Endothelial cell of umbilical vein (primary cell): ENCODE data around the gene ARHGEF26. TPM values are rescaled to one million over a fixed set of nuclear protein-coding genes. Genes with fewer than 3 reads are reported as not detected.

Experiments used
- BruUV-seq: library from RNA; stranded (reverse); fragments of 400-500 nt; replicated peaks from 2 replicates; lab custom pipeline; 2021; lab: Mats Ljungman, UMichigan
- CTCF ChIA-PET: fragments of 300-600, 350-600 bp; sonication (Branson Sonifier 250); formaldehyde crosslinking; loops from one replicate; lab custom pipeline; 2021; ENCODE audit warnings: antibody characterized with exemption, inconsistent platforms; lab: Charles Lee
- POLR2A ChIA-PET: fragments of 300-600, 350-600 bp; sonication (Branson Sonifier 250); formaldehyde crosslinking; loops from one replicate; lab custom pipeline; 2021; ENCODE audit warnings: antibody characterized with exemption, inconsistent platforms; lab: Charles Lee
- DNase-seq: peaks from one replicate; pipeline ENCODE4 v3.0.0-alpha.2; 2011; ENCODE audit warnings: low read depth, low spot score
- FAIRE-seq: peaks from 2 replicates; lab custom pipeline; 2011; peaks lifted over from hg19 to GRCh38; lab: Jason Lieb, UNC
- H2AFZ ChIP-seq: 2 replicates; pipeline ENCODE4 v1.6.0; 2012; ENCODE audit warnings: low read depth, low read length, control low read depth, inconsistent platforms
- H3K27ac ChIP-seq: 2 replicates; pipeline ENCODE4 v1.5.1; 2011; ENCODE audit warnings: low read depth, mild to moderate bottlenecking, control low read depth, low read length, moderate library complexity; ENCODE audit not compliant: insufficient read depth
- H3K27me3 ChIP-seq, 2 experiments: 2 replicates each; pipeline versions ENCODE4 v1.6.0 to v1.6.1; 2011; ENCODE audit warnings: low read length in 2 of 2, mixed read lengths in 1 of 2; ENCODE audit not compliant: control insufficient read depth in 2 of 2, insufficient read depth in 2 of 2
- H3K36me3 ChIP-seq, 2 experiments: 2 replicates in 1 of 2; 3 replicates in 1 of 2; pipeline ENCODE4 v1.5.1; 2011; ENCODE audit warnings: low read length in 2 of 2, mild to moderate bottlenecking in 1 of 2, moderate library complexity in 1 of 2; ENCODE audit not compliant: control insufficient read depth in 2 of 2, insufficient read depth in 2 of 2; ENCODE audit errors: extremely low read depth in 1 of 2
- H3K4me1 ChIP-seq: 3 replicates; pipeline ENCODE4 v1.5.1; 2011; ENCODE audit warnings: mild to moderate bottlenecking, low read length; ENCODE audit not compliant: control insufficient read depth, insufficient read depth; ENCODE audit errors: extremely low read depth
- H3K4me2 ChIP-seq: 2 replicates; pipeline ENCODE4 v1.6.1; 2011; ENCODE audit warnings: low read length, control low read depth, mixed read lengths; ENCODE audit not compliant: insufficient read depth
- H3K4me3 ChIP-seq, 3 experiments: fragments of 200-600 bp in 1 of 3; sonication (generic), shearing (Covaris generic) in 1 of 3; replicated peaks in 1 of 3; 2 replicates each; pipeline ENCODE4 v1.5.1; 2011 to 2016; ENCODE audit warnings: control low read depth in 3 of 3, low read length in 3 of 3, mild to moderate bottlenecking in 2 of 3, inconsistent platforms in 1 of 3, low read depth in 1 of 3, moderate library complexity in 1 of 3; ENCODE audit not compliant: insufficient read depth in 1 of 3
- H3K79me2 ChIP-seq: 2 replicates; pipeline ENCODE4 v1.6.0; 2012; ENCODE audit warnings: low read length, inconsistent platforms; ENCODE audit not compliant: control insufficient read depth, insufficient read depth
- H3K9ac ChIP-seq: replicated peaks from 2 replicates; pipeline ENCODE3; 2011; ENCODE audit warnings: low read length, control low read depth; ENCODE audit not compliant: insufficient read depth; ENCODE audit errors: extremely low read depth
- H3K9me1 ChIP-seq: replicated peaks from 3 replicates; pipeline ENCODE4 v1.6.0; 2011; ENCODE audit warnings: mild to moderate bottlenecking, low read length; ENCODE audit not compliant: control insufficient read depth, insufficient read depth; ENCODE audit errors: extremely low read depth
- H3K9me3 ChIP-seq: replicated peaks from 2 replicates; pipeline ENCODE4 v1.5.1; 2012; ENCODE audit warnings: low read length, inconsistent platforms; ENCODE audit not compliant: control insufficient read depth, insufficient read depth
- H4K20me1 ChIP-seq: replicated peaks from 2 replicates; pipeline ENCODE3; 2011; ENCODE audit warnings: mild to moderate bottlenecking, low read length; ENCODE audit not compliant: control insufficient read depth, insufficient read depth; ENCODE audit errors: extremely low read depth
- CTCF ChIP-seq, 2 donors: IDR thresholded peaks; 1 replicate in 1 of 2; 2 replicates in 1 of 2; pipeline ENCODE4 v1.5.1; 2011; ENCODE audit warnings: low read length in 2 of 2, mild to moderate bottlenecking in 2 of 2, moderate library complexity in 2 of 2, control low read depth in 1 of 2, inconsistent platforms in 1 of 2, low read depth in 1 of 2; ENCODE audit not compliant: insufficient read depth in 1 of 2; ENCODE audit errors: extremely low read depth in 1 of 2
- EZH2 ChIP-seq: IDR thresholded peaks from 2 replicates; pipeline ENCODE4 v1.6.1; 2012; ENCODE audit warnings: borderline replicate concordance, low read depth, mild to moderate bottlenecking, moderate library complexity, low read length, inconsistent platforms; ENCODE audit not compliant: severe bottlenecking
- FOS ChIP-seq: IDR thresholded peaks from 2 replicates; pipeline ENCODE4 v1.6.1; 2011; ENCODE audit warnings: mild to moderate bottlenecking, low read length, moderate library complexity, borderline replicate concordance; ENCODE audit not compliant: insufficient read depth
- GATA2 ChIP-seq: IDR thresholded peaks from 2 replicates; pipeline ENCODE4 v1.7.0; 2011; ENCODE audit warnings: low read depth, mild to moderate bottlenecking, moderate library complexity, mixed read lengths, low read length; ENCODE audit not compliant: insufficient read length, insufficient read depth
- JUN ChIP-seq: IDR thresholded peaks from 2 replicates; pipeline ENCODE4 v1.6.1; 2011; ENCODE audit warnings: borderline replicate concordance, low read depth; ENCODE audit not compliant: insufficient read length, insufficient read depth
- MYC ChIP-seq: IDR thresholded peaks from one replicate; pipeline ENCODE4 v1.6.1; 2011; ENCODE audit warnings: mild to moderate bottlenecking, low read depth, low read length
- POLR2A ChIP-seq: IDR thresholded peaks from 2 replicates; pipeline ENCODE4 v1.6.1; 2012; ENCODE audit warnings: low read depth, mild to moderate bottlenecking, control low read depth, low read length
- POLR2AphosphoS5 ChIP-seq: IDR thresholded peaks from 2 replicates; pipeline ENCODE4 v1.6.1; 2012; ENCODE audit warnings: low read depth, mild to moderate bottlenecking, control low read depth, low read length, moderate library complexity; ENCODE audit not compliant: insufficient read depth
- dilution Hi-C: fragments of 300-500 bp; cut with MboI; formaldehyde crosslinking; loops from one replicate; pipeline ENCODE4 v1.15.0; 2019; ENCODE audit warnings: low sequenced_read_pairs; ENCODE audit not compliant: extremely low pct_ligation_motif_present
- intact Hi-C: fragments of 100-400 bp; cut with micrococcal nuclease; formaldehyde crosslinking; loops from one replicate; pipeline ENCODE4 v1.10.0; 2022
- polyA plus RNA-seq, 4 experiments: library from polyadenylated mRNA; depleted of rRNA in 3 of 4; stranded (reverse) in 3 of 4; unstranded in 1 of 4; fragments of >200 nt; gene quantifications; 2 replicates each; pipeline versions ENCODE4 v1.2.1 to v1.2.3, GENCODE V29; 2011 to 2012; ENCODE audit warnings: missing spikeins in 1 of 4
- total RNA-seq: library from RNA; stranded (reverse); gene quantifications from 2 replicates; pipeline ENCODE4 v1.2.3, GENCODE V29; 2021
- TF ChIP-seq, protein P1 (sequence below): IDR thresholded peaks from 2 replicates; pipeline ENCODE4 v1.6.1; 2011; ENCODE audit not compliant: insufficient read depth, insufficient read length

Gene ARHGEF26
- total and polyA plus RNA-seq, 2 donors (not counting 3 experiments of a cell fraction or from before 2014, with no cell fraction given) = 0.57 to 2.9 TPM

DNA sequence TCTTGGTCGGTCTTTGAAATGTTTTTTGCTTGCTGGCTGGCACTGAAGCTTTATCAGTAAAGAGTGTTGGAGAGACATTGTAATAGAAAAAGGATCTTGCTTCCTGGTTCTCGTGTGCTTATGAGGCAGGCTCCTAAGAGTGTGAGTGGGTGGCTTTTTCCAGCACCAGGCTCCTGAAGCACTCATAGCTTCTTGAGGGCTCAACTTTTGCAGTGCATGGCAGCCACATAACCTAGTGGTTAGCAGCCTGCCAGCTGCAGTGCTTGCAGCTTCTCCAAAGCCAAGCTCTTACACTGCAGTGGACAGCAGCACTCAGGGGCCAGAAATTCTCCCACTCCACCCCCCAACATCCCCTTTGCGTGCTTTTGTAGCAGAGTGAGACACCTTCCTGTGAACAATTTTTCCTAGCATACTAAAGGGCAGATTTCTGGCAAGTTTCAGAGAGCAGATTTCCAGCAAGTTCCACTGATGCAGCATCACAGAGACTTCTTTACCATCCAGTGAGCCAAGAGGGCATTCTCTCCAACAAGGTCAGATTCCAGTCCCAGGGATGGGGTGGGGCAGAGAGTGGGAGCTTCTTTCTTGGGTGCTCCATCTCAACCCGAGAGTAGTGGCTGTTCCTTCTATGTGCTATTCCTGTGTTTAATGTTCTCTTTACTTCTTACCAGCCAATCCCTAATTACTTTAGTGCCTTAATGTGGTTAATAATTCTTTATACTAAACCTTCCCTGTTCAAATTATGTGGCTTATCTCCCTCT lies 15.8 kb upstream of the ARHGEF26 start:
- no peak for DNase-seq
- CTCF ChIA-PET = interaction anchor here (0.6 to 1.9 kb wide), 6 partner anchors 10 to 148 kb away, joined by 3 to 9 read pairs (median 4); partner anchors contain the start of gene ARHGEF26
- Histone ChIP-seq H3K4me1 (no peaks in the 10 kb centered on the region), H3K4me3 (no peak overlapping the region), H3K9me3 (no peaks in the 10 kb centered on the region), H3K79me2 (no peaks in the 10 kb centered on the region), H2AFZ (no peak overlapping the region), H3K36me3 (no peaks in the 10 kb centered on the region), H4K20me1 (no peaks in the 10 kb centered on the region), H3K4me2 (no peak overlapping the region), H3K27me3 (peaks cover 0 to 3% of the 10 kb centered on the region in 2 experiments), H3K9ac (no peak overlapping the region), H3K27ac (no peak overlapping the region), H3K9me1 (no peaks in the 10 kb centered on the region)
- FAIRE-seq = no peak
- intact Hi-C loops (no loop called here), dilution Hi-C loops (no loop called here)
- no peak for TF ChIP-seq GATA2
- TF ChIP-seq CTCF (IDR thresholded peaks at IDR 0.05; ENCODE audit: extremely low read depth in 1 of 2, insufficient read depth in 1 of 2, low read depth in 1 of 2, low read length in 2 of 2) = no peak
- no peak for TF ChIP-seq JUN
- TF ChIP-seq, protein P1, sequence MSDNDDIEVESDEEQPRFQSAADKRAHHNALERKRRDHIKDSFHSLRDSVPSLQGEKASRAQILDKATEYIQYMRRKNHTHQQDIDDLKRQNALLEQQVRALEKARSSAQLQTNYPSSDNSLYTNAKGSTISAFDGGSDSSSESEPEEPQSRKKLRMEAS = no peak
- no peak for TF ChIP-seq EZH2
- no peak for TF ChIP-seq FOS
- no peak for TF ChIP-seq POLR2AphosphoS5
- no peak for TF ChIP-seq MYC
- TF ChIP-seq POLR2A = no peak
- BruUV-seq = no TSS peak
- POLR2A ChIA-PET = no interaction called here
